Osteoblast (primary cell): ENCODE measurements around the gene PPP1R12A. TPM values are rescaled to one million over a fixed set of nuclear protein-coding genes. Genes with fewer than 3 reads are reported as not detected.

Source experiments
- DNase-seq: peaks from one replicate; pipeline ENCODE4 v3.0.0; 2011; ENCODE audit warnings: low spot score, mixed read lengths; ENCODE audit not compliant: insufficient read length; ENCODE audit errors: missing footprints
- H2AFZ ChIP-seq: 2 replicates; pipeline ENCODE4 v1.6.0; 2011; ENCODE audit warnings: mild to moderate bottlenecking, low read length
- H3K27ac ChIP-seq: 2 replicates; pipeline ENCODE4 v1.5.1; 2011; ENCODE audit warnings: mild to moderate bottlenecking, low read depth, low read length, moderate library complexity
- H3K27me3 ChIP-seq: 2 replicates; pipeline ENCODE4 v1.6.0; 2012; ENCODE audit warnings: mild to moderate bottlenecking, control low read depth, inconsistent platforms, low read length, moderate library complexity; ENCODE audit not compliant: insufficient read depth
- H3K36me3 ChIP-seq: 2 replicates; pipeline ENCODE4 v1.5.1; 2011; ENCODE audit warnings: mild to moderate bottlenecking, low read length, control low read depth, moderate library complexity; ENCODE audit not compliant: insufficient read depth
- H3K4me1 ChIP-seq: 2 replicates; pipeline ENCODE4 v1.5.1; 2011; ENCODE audit warnings: mild to moderate bottlenecking, low read length, control low read depth, moderate library complexity; ENCODE audit not compliant: insufficient read depth
- H3K4me2 ChIP-seq: 2 replicates; pipeline ENCODE4 v1.6.0; 2011; ENCODE audit warnings: mild to moderate bottlenecking, low read length; ENCODE audit not compliant: insufficient read depth
- H3K4me3 ChIP-seq: fragments of 200-600 bp; sonication (generic); 3 replicates; pipeline ENCODE4 v1.5.1; 2012; ENCODE audit warnings: mild to moderate bottlenecking, low read length, inconsistent platforms; ENCODE audit not compliant: insufficient read depth
- H3K79me2 ChIP-seq: 2 replicates; pipeline ENCODE4 v1.6.0; 2012; ENCODE audit warnings: mild to moderate bottlenecking, low read length, control low read depth, inconsistent platforms; ENCODE audit not compliant: insufficient read depth
- H3K9me3 ChIP-seq: 2 replicates; pipeline ENCODE4 v1.5.1; 2011; ENCODE audit warnings: low read depth, low read length, control low read depth
- H4K20me1 ChIP-seq: 2 replicates; pipeline ENCODE4 v1.6.0; 2012; ENCODE audit warnings: mild to moderate bottlenecking, low read length, control low read depth; ENCODE audit not compliant: insufficient read depth
- CTCF ChIP-seq: IDR thresholded peaks from 2 replicates; pipeline ENCODE4 v1.5.1; 2011; ENCODE audit warnings: mild to moderate bottlenecking, low read depth, low read length, moderate library complexity; ENCODE audit errors: extremely low read depth
- total RNA-seq: library from RNA; depleted of rRNA; stranded (reverse); fragments of >200 nt; gene quantifications from 2 replicates; pipeline ENCODE4 v1.2.3, GENCODE V29; 2012

PPP1R12A gene
- total RNA-seq, 1 donor: 165 TPM

- Histone ChIP-seq H3K4me3 (no peak overlapping the region), H3K79me2 (peaks cover 99% of the 10 kb centered on the region), H3K27ac (no peak overlapping the region), H4K20me1 (peaks cover 36% of the 10 kb centered on the region), H3K27me3 (no peaks in the 10 kb centered on the region), H3K36me3 (peaks cover 5% of the 10 kb centered on the region), H3K9me3 (no peaks in the 10 kb centered on the region), H3K4me1 (peaks cover 6% of the 10 kb centered on the region), H3K4me2 (no peak overlapping the region), H2AFZ (no peak overlapping the region)
- no peak for TF ChIP-seq CTCF
- no peak for DNase-seq
These were observed 26.5 kb downstream of the PPP1R12A start for GRCh38 chr12:79908366-79908765.

GRCh38 chr12:79901506-79901905 lies 33.4 kb downstream of the PPP1R12A start:
- H4K20me1 ChIP-seq: peaks cover 56% of the 10 kb centered on the region

GRCh38 chr12:79900951-79901350 lies 33.9 kb downstream of the PPP1R12A start:
- H3K9me3 ChIP-seq: no peaks in the 10 kb centered on the region
- no peak overlapping the region for H3K4me2 ChIP-seq
- peaks cover 13% of the 10 kb centered on the region for H3K4me1 ChIP-seq
- no peak overlapping the region for H2AFZ ChIP-seq
- H3K27me3 ChIP-seq: no peaks in the 10 kb centered on the region
- H3K27ac ChIP-seq: no peak overlapping the region
- peaks cover 60% of the 10 kb centered on the region for H4K20me1 ChIP-seq
- no peak for DNase-seq
- TF ChIP-seq CTCF: no peak
- H3K4me3 ChIP-seq: no peak overlapping the region
- peaks cover 94% of the 10 kb centered on the region for H3K79me2 ChIP-seq
- no peaks in the 10 kb centered on the region for H3K36me3 ChIP-seq

More at GRCh38 chr12:79901506-79901905, 33.4 kb downstream of the PPP1R12A start:
- Histone ChIP-seq H3K27me3 (no peaks in the 10 kb centered on the region), H3K4me2 (no peak overlapping the region), H3K79me2 (peaks cover 94% of the 10 kb centered on the region), H3K9me3 (no peaks in the 10 kb centered on the region), H3K27ac (no peak overlapping the region), H3K4me3 (no peak overlapping the region), H2AFZ (no peak overlapping the region), H3K4me1 (peaks cover 13% of the 10 kb centered on the region), H3K36me3 (no peaks in the 10 kb centered on the region)
- TF ChIP-seq CTCF: no peak
- DNase-seq: no peak

GRCh38 chr12:79900199-79900598 lies 34.7 kb downstream of the PPP1R12A start:
- DNase-seq: no peak
- H3K4me1 ChIP-seq: peaks cover 13% of the 10 kb centered on the region
- no peak overlapping the region for H2AFZ ChIP-seq
- H3K79me2 ChIP-seq: peaks cover 94% of the 10 kb centered on the region
- H3K4me2 ChIP-seq: no peak overlapping the region
- no peak overlapping the region for H3K27ac ChIP-seq
- peaks cover 56% of the 10 kb centered on the region for H4K20me1 ChIP-seq
- no peaks in the 10 kb centered on the region for H3K27me3 ChIP-seq
- no peak for TF ChIP-seq CTCF
- no peaks in the 10 kb centered on the region for H3K36me3 ChIP-seq
- H3K9me3 ChIP-seq: no peaks in the 10 kb centered on the region
- no peak overlapping the region for H3K4me3 ChIP-seq
